Measurements from ENCODE around the gene C9orf50. TPM values are rescaled to one million over a fixed set of nuclear protein-coding genes. Genes with fewer than 3 reads are reported as not detected.

Gene C9orf50
- polyA plus RNA-seq, 1 donor from 2014 or later: not detected

GRCh38 chr9:129597355-129598088, 23.4 kb downstream of the C9orf50 start:
- no peaks in the 10 kb centered on the region for H3K9me2 ChIP-seq (ENCODE audit: insufficient read depth, low read length)
- no peak overlapping the region for H3K4me3 ChIP-seq (ENCODE audit: low read length)
- H4K20me1 ChIP-seq (ENCODE audit: insufficient read depth): no peaks in the 10 kb centered on the region
- H3K4me2 ChIP-seq (ENCODE audit: low read length): no peak overlapping the region
- H3F3A ChIP-seq (ENCODE audit: insufficient read depth, low read length, poor library complexity, severe bottlenecking): no peaks in the 10 kb centered on the region
- H3K9ac ChIP-seq (ENCODE audit: low read length): no peak overlapping the region
- TF ChIP-seq MXI1 (conservative IDR thresholded peaks at IDR 0.05; ENCODE audit: poor library complexity, severe bottlenecking): no peak
- TF ChIP-seq EP300 (conservative IDR thresholded peaks at IDR 0.05; ENCODE audit: poor library complexity, severe bottlenecking): no peak
- no peak for TF ChIP-seq SMC3 (conservative IDR thresholded peaks at IDR 0.05; ENCODE audit: poor library complexity)
- TF ChIP-seq, protein P1, sequence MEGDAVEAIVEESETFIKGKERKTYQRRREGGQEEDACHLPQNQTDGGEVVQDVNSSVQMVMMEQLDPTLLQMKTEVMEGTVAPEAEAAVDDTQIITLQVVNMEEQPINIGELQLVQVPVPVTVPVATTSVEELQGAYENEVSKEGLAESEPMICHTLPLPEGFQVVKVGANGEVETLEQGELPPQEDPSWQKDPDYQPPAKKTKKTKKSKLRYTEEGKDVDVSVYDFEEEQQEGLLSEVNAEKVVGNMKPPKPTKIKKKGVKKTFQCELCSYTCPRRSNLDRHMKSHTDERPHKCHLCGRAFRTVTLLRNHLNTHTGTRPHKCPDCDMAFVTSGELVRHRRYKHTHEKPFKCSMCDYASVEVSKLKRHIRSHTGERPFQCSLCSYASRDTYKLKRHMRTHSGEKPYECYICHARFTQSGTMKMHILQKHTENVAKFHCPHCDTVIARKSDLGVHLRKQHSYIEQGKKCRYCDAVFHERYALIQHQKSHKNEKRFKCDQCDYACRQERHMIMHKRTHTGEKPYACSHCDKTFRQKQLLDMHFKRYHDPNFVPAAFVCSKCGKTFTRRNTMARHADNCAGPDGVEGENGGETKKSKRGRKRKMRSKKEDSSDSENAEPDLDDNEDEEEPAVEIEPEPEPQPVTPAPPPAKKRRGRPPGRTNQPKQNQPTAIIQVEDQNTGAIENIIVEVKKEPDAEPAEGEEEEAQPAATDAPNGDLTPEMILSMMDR (IDR thresholded peaks at IDR 0.05; ENCODE audit: poor library complexity, severe bottlenecking): no peak
- TF ChIP-seq TAF1 (IDR thresholded peaks at IDR 0.05; ENCODE audit: low read depth): no peak
- TF ChIP-seq POLR2AphosphoS5 (IDR thresholded peaks at IDR 0.05): no peak
- no peak for TF ChIP-seq REST (IDR thresholded peaks at IDR 0.05; ENCODE audit: borderline replicate concordance)
- no peak for TF ChIP-seq RAD21 (conservative IDR thresholded peaks at IDR 0.05)
- TF ChIP-seq EZH2 (IDR thresholded peaks at IDR 0.05; ENCODE audit: borderline replicate concordance, insufficient read depth, low read length, poor library complexity, severe bottlenecking): no peak
- H3K36me3 ChIP-seq (ENCODE audit: insufficient read depth, low read length): no peaks in the 10 kb centered on the region
- no peaks in the 10 kb centered on the region for H3K9me3 ChIP-seq (ENCODE audit: low read length)
- H3K79me2 ChIP-seq (replicated peaks; ENCODE audit: insufficient read depth, low read length): no peaks in the 10 kb centered on the region
- no peak overlapping the region for H3K27ac ChIP-seq (ENCODE audit: low read length)
- H3K27me3 ChIP-seq (ENCODE audit: insufficient read depth, low read depth, low read length): peaks cover 22% of the 10 kb centered on the region
- H2AFZ ChIP-seq (ENCODE audit: low read depth, low read length): no peak overlapping the region

DNA sequence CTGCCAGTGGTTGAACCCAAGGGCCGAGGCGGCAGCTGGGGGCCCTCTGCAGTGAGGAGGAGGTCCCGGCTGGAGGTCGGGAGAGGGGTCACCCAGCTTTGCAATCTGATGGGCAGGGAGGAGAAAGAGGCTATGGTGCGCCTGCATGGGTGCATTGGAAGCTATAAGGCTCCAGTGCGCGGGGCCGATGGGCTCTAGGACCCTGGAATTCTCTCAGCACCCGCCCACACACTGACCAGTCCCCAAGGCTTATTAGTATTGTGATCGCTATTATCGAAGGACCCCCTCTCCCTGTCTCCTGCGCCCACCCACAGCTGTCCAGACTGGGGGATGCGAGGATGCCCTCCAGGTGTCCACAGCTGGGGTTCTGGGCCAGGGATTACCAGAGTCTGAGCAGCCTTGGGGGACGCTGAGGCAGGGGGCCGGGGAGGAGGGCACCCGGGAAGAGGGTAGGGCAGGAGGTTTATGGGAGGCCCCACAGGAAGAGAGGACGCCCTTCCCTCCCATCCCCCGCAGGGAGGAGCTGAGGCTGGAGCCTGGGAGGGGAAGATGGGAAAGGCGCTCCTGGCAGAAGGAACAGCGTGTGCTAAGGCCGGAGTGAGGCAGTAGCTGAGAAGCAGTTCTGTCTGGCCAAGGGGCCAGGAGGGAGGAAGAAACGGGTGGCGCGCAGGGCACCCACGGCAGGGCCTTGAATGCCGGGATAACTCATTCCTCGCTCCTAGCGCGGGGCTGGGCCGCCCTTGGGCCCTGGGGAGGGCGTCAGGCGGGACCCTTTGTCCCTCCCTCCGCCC, 24.2 kb downstream of the C9orf50 start:
- Histone ChIP-seq H3K9me2 (ENCODE audit: insufficient read depth, low read length) (no peaks in the 10 kb centered on the region), H3K4me2 (ENCODE audit: low read length) (no peak overlapping the region), H3F3A (ENCODE audit: insufficient read depth, low read length, poor library complexity, severe bottlenecking) (no peaks in the 10 kb centered on the region), H4K20me1 (ENCODE audit: insufficient read depth) (no peaks in the 10 kb centered on the region), H3K27ac (ENCODE audit: low read length) (no peak overlapping the region), H3K36me3 (ENCODE audit: insufficient read depth, low read length) (no peaks in the 10 kb centered on the region), H3K9ac (ENCODE audit: low read length) (no peak overlapping the region), H3K9me3 (ENCODE audit: low read length) (no peaks in the 10 kb centered on the region), H2AFZ (ENCODE audit: low read depth, low read length) (no peak overlapping the region), H3K79me2 (replicated peaks; ENCODE audit: insufficient read depth, low read length) (no peaks in the 10 kb centered on the region), H3K27me3 (ENCODE audit: insufficient read depth, low read depth, low read length) (peaks cover 22% of the 10 kb centered on the region), H3K4me3 (ENCODE audit: low read length) (peak overlapping the region; percentile 23)
- TF ChIP-seq REST (IDR thresholded peaks at IDR 0.05; ENCODE audit: borderline replicate concordance): no peak
- no peak for TF ChIP-seq MXI1 (conservative IDR thresholded peaks at IDR 0.05; ENCODE audit: poor library complexity, severe bottlenecking)
- TF ChIP-seq TAF1 (IDR thresholded peaks at IDR 0.05; ENCODE audit: low read depth): no peak
- no peak for TF ChIP-seq RAD21 (conservative IDR thresholded peaks at IDR 0.05)
- TF ChIP-seq, protein P1 (IDR thresholded peaks at IDR 0.05; ENCODE audit: poor library complexity, severe bottlenecking): no peak
- TF ChIP-seq POLR2AphosphoS5 (IDR thresholded peaks at IDR 0.05): no peak
- TF ChIP-seq SMC3 (conservative IDR thresholded peaks at IDR 0.05; ENCODE audit: poor library complexity): no peak
- no peak for TF ChIP-seq EP300 (conservative IDR thresholded peaks at IDR 0.05; ENCODE audit: poor library complexity, severe bottlenecking)
- TF ChIP-seq EZH2 (IDR thresholded peaks at IDR 0.05; ENCODE audit: borderline replicate concordance, insufficient read depth, low read length, poor library complexity, severe bottlenecking): no peak

Data from neural cell (in vitro differentiated cells).